NCI-H82 (cell line): ENCODE measurements around the gene EBPL.
A peak's percentile ranks its signal among the peaks of the same experiment; 100 is the strongest.
"Not testable (repeated sequence)": the region's sequence is repeated elsewhere in the genome, so short reads cannot be mapped to it uniquely, and the experiment has no call there.

Experiments
- DNase-seq: peaks from one replicate; lab custom pipeline; 2025; lab: John Stamatoyannopoulos, UW

EBPL gene

DNA sequence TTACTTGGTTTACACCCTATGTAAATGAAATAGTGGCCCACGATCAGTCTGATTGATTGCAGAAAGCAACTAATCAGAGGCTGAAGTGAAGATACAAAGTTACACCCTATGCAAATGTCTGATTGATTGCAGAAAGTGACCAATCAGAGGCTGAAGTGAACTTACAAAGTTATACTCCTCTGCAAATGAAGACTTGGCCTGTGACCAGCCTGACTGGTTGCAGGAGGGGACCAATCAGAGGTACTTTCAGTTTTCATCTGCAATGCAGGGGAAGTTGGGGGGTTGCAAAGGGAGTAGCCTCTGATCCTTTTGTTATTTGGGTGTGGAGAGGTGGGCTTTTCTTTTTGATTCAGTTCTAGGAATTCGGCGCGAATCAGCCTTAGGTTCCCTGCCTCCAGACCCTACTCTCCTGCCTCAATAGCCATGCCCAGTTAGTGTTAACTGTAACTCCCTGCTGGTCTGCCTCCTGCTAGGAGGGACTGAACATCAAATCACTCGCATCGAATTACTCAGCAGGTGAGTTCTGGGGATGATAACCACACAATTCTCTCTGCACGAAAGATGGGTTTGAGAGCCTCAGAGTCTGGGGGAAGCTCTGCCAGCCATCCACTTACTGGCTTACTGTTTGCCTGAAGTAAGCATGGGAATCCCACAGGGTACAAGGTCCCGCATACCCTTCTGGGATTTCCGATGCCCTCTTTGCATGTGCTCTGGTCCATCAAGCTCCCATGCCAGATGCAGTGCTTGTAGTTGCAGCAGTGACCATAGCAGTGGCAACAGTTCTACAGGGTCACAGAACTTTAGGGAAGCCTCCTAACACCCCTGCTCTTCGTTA lies 55.5 kb downstream of the EBPL start:
- DNase-seq = no peak

GRCh38 chr13:49633710-49634109 lies 57.6 kb downstream of the EBPL start:
- DNase-seq = no peak

GRCh38 chr13:49632156-49632555 lies 59.1 kb downstream of the EBPL start:
- no peak for DNase-seq

GRCh38 chr13:49630580-49630979 lies 60.7 kb downstream of the EBPL start:
- no peak for DNase-seq

- DNase-seq = no peak
Observed at GRCh38 chr13:49629947-49630346, 61.3 kb downstream of the EBPL start.

GRCh38 chr13:49629196-49629938 lies 61.9 kb downstream of the EBPL start:
- DNase-seq = no peak

- peak; percentile 50 for DNase-seq
Observed at GRCh38 chr13:49627831-49628652, 63.2 kb downstream of the EBPL start, which contains the start of gene ARL11. Gene ARL11 (plus strand): TSS chr13:49628507. CDS start chr13:49630448, 1,941 bp downstream.

DNA sequence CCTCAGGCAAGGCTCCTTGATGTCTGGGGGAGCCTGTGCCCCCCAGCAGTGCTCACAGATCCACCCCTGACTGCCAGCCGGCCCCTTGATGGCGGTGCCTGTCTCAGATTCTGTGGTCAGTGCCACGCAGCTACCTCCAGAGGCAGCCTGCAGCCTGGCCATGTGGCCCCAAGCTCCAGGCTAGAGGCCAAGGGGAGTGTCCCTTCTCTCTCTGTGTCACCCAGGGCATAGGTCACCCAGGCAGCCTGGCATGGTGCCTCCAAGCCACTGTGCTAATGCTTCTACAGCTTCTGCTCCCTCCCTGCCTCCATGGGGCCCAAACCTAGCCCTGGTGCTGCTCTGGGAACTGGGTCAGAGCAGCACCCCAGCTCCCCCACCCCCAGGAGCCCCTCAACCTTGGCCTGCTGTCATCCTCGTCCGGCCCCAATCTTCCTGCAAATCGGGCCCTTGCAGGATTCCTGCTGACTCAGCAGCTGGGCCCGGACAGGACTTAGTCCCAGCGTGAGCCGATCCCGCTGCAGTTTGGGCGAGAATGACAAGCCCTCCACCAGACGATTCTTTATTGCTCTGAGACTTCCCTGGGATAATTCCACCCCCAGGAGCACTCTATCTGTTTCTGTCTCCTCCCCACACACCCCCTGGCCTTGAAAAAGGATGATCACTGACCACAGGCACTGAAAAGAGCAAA lies 65.8 kb downstream of the EBPL start:
- DNase-seq = no peak

GRCh38 chr13:49624229-49624628 lies 67.1 kb downstream of the EBPL start:
- no peak for DNase-seq

- DNase-seq = no peak
Observed at GRCh38 chr13:49622174-49622946, 68.9 kb downstream of the EBPL start.

DNA sequence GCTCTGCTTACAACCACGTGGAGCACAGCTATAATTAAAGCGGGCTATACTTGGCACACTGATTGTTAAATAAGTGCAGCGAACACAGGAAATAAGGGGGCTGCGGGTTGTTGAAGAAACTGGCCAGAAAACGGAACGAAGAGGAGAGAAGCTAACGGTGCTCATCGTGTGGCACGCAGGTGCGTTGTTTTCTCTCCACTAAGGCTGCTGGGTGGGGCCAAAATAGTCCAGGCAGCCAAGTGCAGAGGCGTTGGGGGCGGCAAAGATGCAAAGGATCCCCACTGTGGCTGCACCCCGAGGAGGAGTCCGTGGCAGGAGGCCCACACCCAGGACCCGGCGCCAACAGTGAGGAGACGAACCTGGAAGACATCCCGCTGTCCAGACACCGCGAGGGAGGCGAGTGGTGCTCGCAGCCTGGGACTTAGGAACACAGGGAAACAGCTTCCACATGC lies 71.1 kb downstream of the EBPL start:
- DNase-seq = no peak

GRCh38 chr13:49616676-49617065 lies 74.6 kb downstream of the EBPL start:
- DNase-seq = no peak

DNA sequence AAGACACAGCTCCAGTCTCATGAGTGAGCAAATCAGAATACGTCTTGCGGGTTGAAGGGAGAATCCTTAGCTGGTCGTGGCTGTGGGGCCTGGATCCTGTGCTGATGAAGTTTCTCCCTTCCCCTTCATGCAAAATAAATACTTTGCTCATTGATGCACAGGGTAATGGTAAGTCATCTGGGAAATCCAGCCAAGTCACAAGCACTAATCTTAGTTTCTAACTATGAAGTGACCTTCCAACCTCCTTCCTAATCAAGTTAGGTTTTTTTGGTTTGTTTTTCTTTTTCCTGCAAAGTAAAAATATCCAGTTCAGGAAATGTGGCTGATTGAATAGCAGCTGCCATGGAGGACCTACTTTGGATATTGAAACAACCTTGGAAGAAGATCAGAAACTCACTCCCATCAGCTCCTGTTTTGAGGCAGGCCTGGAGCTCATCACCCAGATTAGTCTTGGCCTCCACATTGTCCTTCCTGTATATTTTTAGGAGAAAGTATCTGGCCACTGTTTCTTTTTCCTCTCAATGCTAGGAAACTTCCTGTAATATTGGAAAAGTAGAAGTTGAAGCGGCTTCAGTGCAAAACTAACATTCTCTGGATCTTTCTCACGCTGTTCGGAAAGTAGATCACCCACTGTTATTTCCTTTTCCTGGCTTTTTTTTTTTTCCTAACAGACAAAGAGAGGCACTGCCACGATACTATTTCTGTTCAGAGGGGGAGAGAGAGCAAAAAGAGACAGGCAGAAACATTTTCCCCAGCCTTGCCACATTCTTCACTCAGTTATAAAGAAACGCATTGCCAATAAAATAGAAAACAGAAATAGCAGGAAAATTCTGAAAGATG lies 75.2 kb downstream of the EBPL start:
- DNase-seq = no peak

GRCh38 chr13:49612042-49612441 lies 79.2 kb downstream of the EBPL start:
- not testable (repeated sequence) for DNase-seq
